Measurements from ENCODE around the gene RHBDL2. TPM values are rescaled to one million over a fixed set of nuclear protein-coding genes. Genes with fewer than 3 reads are reported as not detected.

Gene RHBDL2
- total and polyA plus RNA-seq, 2 of the 13 experiments (the other 11 are each of a cell fraction or from before 2014, with no cell fraction given), result 3.3 to 5.4 TPM

GRCh38 chr1:38873027-38873969, 68.3 kb downstream of the RHBDL2 start, which contains the start of gene MYCBP (continued):
- peak; percentile 80; the same call in 1 of the 2 replicates for TF ChIP-seq BCL3 (CRISPR knock-in tag; IDR thresholded peaks at IDR 0.05)
- TF ChIP-seq RBM39 (IDR thresholded peaks at IDR 0.05; ENCODE audit: low read depth, low read length, poor library complexity, severe bottlenecking), result no peak
- TF ChIP-seq MXD4 (CRISPR knock-in tag; IDR thresholded peaks at IDR 0.05), result no peak; the same call in 1 of the 2 replicates
- TF ChIP-seq TGIF2 (CRISPR knock-in tag; IDR thresholded peaks at IDR 0.05), result no peak; the same call in 1 of the 2 replicates
- TF ChIP-seq ATF6 (CRISPR knock-in tag; conservative IDR thresholded peaks at IDR 0.05), result 0 out of 2 replicates have a peak, but pooled peaks have one; percentile 27
- TF ChIP-seq ZNF136 (CRISPR knock-in tag; IDR thresholded peaks at IDR 0.05; ENCODE audit: low read depth), result 0 out of 2 replicates have a peak, but pooled peaks have one; percentile 31
- TF ChIP-seq STAG1 (CRISPR knock-in tag; IDR thresholded peaks at IDR 0.05), result peak; percentile 30
- TF ChIP-seq ZNF549 (CRISPR knock-in tag; IDR thresholded peaks at IDR 0.05), result no peak
- TF ChIP-seq ZSCAN22 (CRISPR knock-in tag; IDR thresholded peaks at IDR 0.05), result no peak
- no peak for TF ChIP-seq IKZF1 (IDR thresholded peaks at IDR 0.05)
- TF ChIP-seq ZBTB42 (CRISPR knock-in tag; IDR thresholded peaks at IDR 0.05), result no peak
- TF ChIP-seq ZFYVE20 (CRISPR knock-in tag; IDR thresholded peaks at IDR 0.05; ENCODE audit: borderline replicate concordance, low read depth), result no peak
- TF ChIP-seq ONECUT2 (CRISPR knock-in tag; IDR thresholded peaks at IDR 0.05), result no peak
- no peak for TF ChIP-seq ZNF484 (CRISPR knock-in tag; IDR thresholded peaks at IDR 0.05; ENCODE audit: borderline replicate concordance, low read depth)
- TF ChIP-seq ZNF703 (CRISPR knock-in tag; IDR thresholded peaks at IDR 0.05; ENCODE audit: borderline replicate concordance), result no peak
- TF ChIP-seq PBX3 (CRISPR knock-in tag; IDR thresholded peaks at IDR 0.05; ENCODE audit: borderline replicate concordance), result no peak
- 0 out of 2 replicates have a peak, but pooled peaks have one; percentile 77 for TF ChIP-seq DNMT1 (CRISPR knock-in tag; IDR thresholded peaks at IDR 0.05)
- peak; percentile 96 for TF ChIP-seq AGO2 (optimal IDR thresholded peaks at IDR 0.05; ENCODE audit: low read depth, low read length)
- TF ChIP-seq ZNF75D (CRISPR knock-in tag; IDR thresholded peaks at IDR 0.05; ENCODE audit: borderline replicate concordance), result no peak
